Gastroesophageal sphincter (tissue), 4 donors: ENCODE results near the gene ARSJ. TPM values are rescaled to one million over a fixed set of nuclear protein-coding genes. Genes with fewer than 3 reads are reported as not detected.

Source experiments
- ATAC-seq: fragments of 150-250 bp; one replicate; pipeline ENCODE4 v1.9.1; 2016; ENCODE audit warnings: mild to moderate bottlenecking, moderate library complexity
- H3K27ac ChIP-seq, 4 donors: fragments of 200-600 bp; sonication (generic) in 3 of 4; 1 replicate in 3 of 4; 2 replicates in 1 of 4; pipeline ENCODE4 v1.5.1; 2016 to 2019
- H3K27me3 ChIP-seq: fragments of 200-600 bp; sonication (generic); one replicate; pipeline ENCODE4 v1.5.1; 2019
- H3K36me3 ChIP-seq, 2 donors: fragments of 200-600 bp; sonication (generic); one replicate each; pipeline ENCODE4 v1.5.1; 2019; ENCODE audit warnings: control low read depth in 1 of 2
- H3K4me1 ChIP-seq, 3 donors: fragments of 200-600 bp; sonication (generic); 1 replicate in 2 of 3; 2 replicates in 1 of 3; pipeline ENCODE4 v1.5.1; 2016 to 2019; ENCODE audit warnings: control low read depth in 2 of 3
- H3K4me3 ChIP-seq, 2 donors: fragments of 200-600 bp; sonication (generic); one replicate each; pipeline ENCODE4 v1.5.1; 2019; ENCODE audit warnings: mild to moderate bottlenecking in 1 of 2, moderate library complexity in 1 of 2
- H3K9me3 ChIP-seq, 3 donors: fragments of 200-600 bp; sonication (generic); one replicate each; pipeline ENCODE4 v1.5.1; 2017 to 2019; ENCODE audit warnings: control low read depth in 2 of 3
- CTCF ChIP-seq, 4 experiments: fragments of 200-600 bp in 2 of 4; fragments of 450-650 bp in 2 of 4; sonication (generic) in 1 of 4; IDR thresholded peaks; one replicate each; pipeline ENCODE4 v1.5.1; 2017 to 2019; ENCODE audit warnings: antibody characterized with exemption in 4 of 4, mild to moderate bottlenecking in 2 of 4, moderate library complexity in 2 of 4
- EP300 ChIP-seq: sonication (generic); formaldehyde crosslinking; IDR thresholded peaks from one replicate; pipeline ENCODE4 v1.6.1; 2017; ENCODE audit warnings: antibody characterized with exemption, mild to moderate bottlenecking
- POLR2A ChIP-seq, 2 donors: fragments of 450-650 bp; IDR thresholded peaks; one replicate each; pipeline ENCODE4 v1.6.1; 2017; ENCODE audit warnings: antibody characterized with exemption in 2 of 2, mild to moderate bottlenecking in 2 of 2, moderate library complexity in 1 of 2
- POLR2AphosphoS5 ChIP-seq: sonication (generic); formaldehyde crosslinking; IDR thresholded peaks from one replicate; pipeline ENCODE4 v1.6.1; 2017; ENCODE audit warnings: antibody characterized with exemption
- whole genome bisulfite sequencing, 2 donors: methylation state at CpG; one replicate each; pipeline ENCODE4 v1.1.5; 2018; ENCODE audit warnings: low coverage in 1 of 2; 5-methylcytosine and 5-hydroxymethylcytosine counted together
- total RNA-seq, 4 donors: library from RNA; depleted of rRNA; stranded (reverse); fragments of >200 nt; gene quantifications; one replicate each; pipeline ENCODE4 v1.1.0, GENCODE V29; 2016

The ARSJ gene
- total RNA-seq, 4 donors from 2014 or later: 15.7 to 28.2 (median 22.8) TPM

GRCh38 chr4:113998531-113998930 lies 19.1 kb upstream of the ARSJ start:
- H3K36me3 ChIP-seq: no peaks in the 10 kb centered on the region
- H3K4me1 ChIP-seq: no peaks in the 10 kb centered on the region
- no peaks in the 10 kb centered on the region for H3K9me3 ChIP-seq
- no peak for ATAC-seq
- no peak overlapping the region for H3K27ac ChIP-seq
- TF ChIP-seq POLR2AphosphoS5: no peak
- TF ChIP-seq POLR2A (IDR thresholded peaks at IDR 0.05): no peak
- TF ChIP-seq EP300: no peak
- TF ChIP-seq CTCF (IDR thresholded peaks at IDR 0.05): no peak
- 80 to 82% methylated on average over 1 of the region's 1 CpG for WGBS, 2 donors
- H3K4me3 ChIP-seq: no peak overlapping the region
- H3K27me3 ChIP-seq: no peaks in the 10 kb centered on the region

- TF ChIP-seq CTCF (IDR thresholded peaks at IDR 0.05) (no peak), EP300 (no peak), POLR2A (IDR thresholded peaks at IDR 0.05) (no peak), POLR2AphosphoS5 (no peak)
- H3K27ac ChIP-seq: no peak overlapping the region
These were observed 18.6 kb upstream of the ARSJ start for GRCh38 chr4:113998079-113998478.

GRCh38 chr4:113997206-113997605 lies 17.8 kb upstream of the ARSJ start:
- no peaks in the 10 kb centered on the region for H3K27me3 ChIP-seq
- H3K4me3 ChIP-seq: no peak overlapping the region
- TF ChIP-seq POLR2AphosphoS5 (no peak), EP300 (no peak), CTCF (IDR thresholded peaks at IDR 0.05) (no peak), POLR2A (IDR thresholded peaks at IDR 0.05) (no peak)
- H3K4me1 ChIP-seq: no peaks in the 10 kb centered on the region
- 74 to 100% methylated on average over 1 of the region's 1 CpG for WGBS, 2 donors
- no peak for ATAC-seq
- H3K9me3 ChIP-seq: no peaks in the 10 kb centered on the region
- no peaks in the 10 kb centered on the region for H3K36me3 ChIP-seq
- H3K27ac ChIP-seq: no peak overlapping the region

More at GRCh38 chr4:113998079-113998478, 18.6 kb upstream of the ARSJ start:
- no peak overlapping the region for H3K4me3 ChIP-seq
- no peaks in the 10 kb centered on the region for H3K36me3 ChIP-seq
- no peaks in the 10 kb centered on the region for H3K4me1 ChIP-seq
- no peak for ATAC-seq
- no peaks in the 10 kb centered on the region for H3K9me3 ChIP-seq
- 75 to 83% methylated on average over 1 of the region's 5 CpGs for WGBS, 2 donors
- H3K27me3 ChIP-seq: no peaks in the 10 kb centered on the region

- no peak for TF ChIP-seq POLR2A (IDR thresholded peaks at IDR 0.05)
- TF ChIP-seq POLR2AphosphoS5: no peak
- TF ChIP-seq EP300: no peak
- TF ChIP-seq CTCF (IDR thresholded peaks at IDR 0.05): no peak
- 62 to 86% methylated on average over 2 to 4 of the region's 4 CpGs for WGBS, 2 donors
- Histone ChIP-seq H3K27me3 (no peaks in the 10 kb centered on the region), H3K4me1 (no peaks in the 10 kb centered on the region), H3K36me3 (no peaks in the 10 kb centered on the region), H3K4me3 (no peak overlapping the region), H3K27ac (no peak overlapping the region), H3K9me3 (no peaks in the 10 kb centered on the region)
- no peak for ATAC-seq
These were observed 17.2 kb upstream of the ARSJ start for GRCh38 chr4:113996599-113997177.

- Histone ChIP-seq H3K27ac (no peak overlapping the region), H3K4me3 (no peak overlapping the region), H3K27me3 (no peaks in the 10 kb centered on the region), H3K9me3 (no peaks in the 10 kb centered on the region), H3K36me3 (no peaks in the 10 kb centered on the region), H3K4me1 (no peaks in the 10 kb centered on the region)
- TF ChIP-seq POLR2AphosphoS5: no peak
- TF ChIP-seq POLR2A (IDR thresholded peaks at IDR 0.05): no peak
- TF ChIP-seq EP300: no peak
- TF ChIP-seq CTCF (IDR thresholded peaks at IDR 0.05): no peak
- ATAC-seq: no peak
These were observed 14.4 kb upstream of the ARSJ start for GRCh38 chr4:113993887-113994286.
